Fibroblast of lung (primary cell): ENCODE results near the gene PUSL1.

Experiments
- EZH2 ChIP-seq: IDR thresholded peaks from 2 replicates; pipeline ENCODE4 v1.5.1; 2012; ENCODE audit warnings: low read length, control low read depth, mild to moderate bottlenecking; ENCODE audit errors: missing control alignments
- TF ChIP-seq, protein P1 (sequence below), 2 donors: IDR thresholded peaks in 1 of 2; conservative IDR thresholded peaks in 1 of 2; 1 replicate in 1 of 2; 2 replicates in 1 of 2; pipeline ENCODE4 v1.5.1; 2011 to 2012; ENCODE audit warnings: low read length in 2 of 2, control low read depth in 1 of 2, inconsistent platforms in 1 of 2, low read depth in 1 of 2, mild to moderate bottlenecking in 1 of 2

DNA sequence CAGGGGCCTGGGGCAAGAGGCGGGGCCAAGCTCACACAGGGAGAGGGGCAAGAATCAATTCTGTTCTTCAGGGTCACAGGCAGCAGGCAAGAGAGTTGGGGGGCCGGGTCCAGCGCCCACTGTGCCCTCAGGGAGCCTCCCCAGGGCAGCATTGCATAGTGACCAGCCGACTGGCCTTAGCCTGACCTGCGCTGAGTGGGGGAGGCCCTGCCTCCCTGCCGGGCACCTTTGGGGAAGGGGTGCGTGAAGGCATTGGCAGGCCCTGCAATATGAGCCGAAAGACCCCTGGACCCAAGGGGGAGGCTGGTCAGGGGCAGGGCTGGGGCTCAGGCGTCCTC is 16.0 kb upstream of the PUSL1 start:
- TF ChIP-seq, protein P1, sequence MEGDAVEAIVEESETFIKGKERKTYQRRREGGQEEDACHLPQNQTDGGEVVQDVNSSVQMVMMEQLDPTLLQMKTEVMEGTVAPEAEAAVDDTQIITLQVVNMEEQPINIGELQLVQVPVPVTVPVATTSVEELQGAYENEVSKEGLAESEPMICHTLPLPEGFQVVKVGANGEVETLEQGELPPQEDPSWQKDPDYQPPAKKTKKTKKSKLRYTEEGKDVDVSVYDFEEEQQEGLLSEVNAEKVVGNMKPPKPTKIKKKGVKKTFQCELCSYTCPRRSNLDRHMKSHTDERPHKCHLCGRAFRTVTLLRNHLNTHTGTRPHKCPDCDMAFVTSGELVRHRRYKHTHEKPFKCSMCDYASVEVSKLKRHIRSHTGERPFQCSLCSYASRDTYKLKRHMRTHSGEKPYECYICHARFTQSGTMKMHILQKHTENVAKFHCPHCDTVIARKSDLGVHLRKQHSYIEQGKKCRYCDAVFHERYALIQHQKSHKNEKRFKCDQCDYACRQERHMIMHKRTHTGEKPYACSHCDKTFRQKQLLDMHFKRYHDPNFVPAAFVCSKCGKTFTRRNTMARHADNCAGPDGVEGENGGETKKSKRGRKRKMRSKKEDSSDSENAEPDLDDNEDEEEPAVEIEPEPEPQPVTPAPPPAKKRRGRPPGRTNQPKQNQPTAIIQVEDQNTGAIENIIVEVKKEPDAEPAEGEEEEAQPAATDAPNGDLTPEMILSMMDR (conservative IDR thresholded peaks at IDR 0.05 in 1 of 2, IDR thresholded peaks at IDR 0.05 in 1 of 2; ENCODE audit: low read depth in 1 of 2, low read length in 2 of 2), result no peak
- TF ChIP-seq EZH2, result no peak
